Stimulated activated CD8-positive, alpha-beta memory T cell treated with anti-CD3 and anti-CD28 coated beads, Interleukin-12 subunit alpha, Interleukin-12 subunit beta, amount 100 ng/mL, for 24 hours (primary cell): Measurements from ENCODE around the gene FCGR2B.
"Not testable (repeated sequence)": the region's sequence is repeated elsewhere in the genome, so short reads cannot be mapped to it uniquely, and the experiment has no call there.

ENCODE experiments used
- DNase-seq: peaks from one replicate; pipeline ENCODE4 v3.0.0-alpha.2; 2020; ENCODE audit errors: extremely low read depth

Gene FCGR2B

DNA sequence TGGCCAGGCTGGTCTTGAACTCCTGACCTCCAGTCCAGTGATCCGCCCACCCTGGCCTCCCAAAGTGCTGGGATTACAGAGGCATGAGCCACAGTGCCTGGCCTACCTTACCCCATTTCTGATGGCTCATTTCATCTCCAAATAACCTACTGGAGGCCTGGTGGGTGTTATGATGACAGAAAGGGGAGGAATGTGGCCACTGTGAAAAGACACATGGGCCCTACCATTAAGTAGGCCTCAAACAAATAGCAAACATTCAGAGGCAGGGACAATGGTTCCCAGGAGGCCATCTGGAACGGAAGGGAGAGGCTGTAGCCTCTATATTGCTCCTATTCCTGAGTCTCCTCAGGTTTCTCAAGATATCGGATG lies 43.2 kb downstream of the FCGR2B start:
- no peak for DNase-seq

DNA sequence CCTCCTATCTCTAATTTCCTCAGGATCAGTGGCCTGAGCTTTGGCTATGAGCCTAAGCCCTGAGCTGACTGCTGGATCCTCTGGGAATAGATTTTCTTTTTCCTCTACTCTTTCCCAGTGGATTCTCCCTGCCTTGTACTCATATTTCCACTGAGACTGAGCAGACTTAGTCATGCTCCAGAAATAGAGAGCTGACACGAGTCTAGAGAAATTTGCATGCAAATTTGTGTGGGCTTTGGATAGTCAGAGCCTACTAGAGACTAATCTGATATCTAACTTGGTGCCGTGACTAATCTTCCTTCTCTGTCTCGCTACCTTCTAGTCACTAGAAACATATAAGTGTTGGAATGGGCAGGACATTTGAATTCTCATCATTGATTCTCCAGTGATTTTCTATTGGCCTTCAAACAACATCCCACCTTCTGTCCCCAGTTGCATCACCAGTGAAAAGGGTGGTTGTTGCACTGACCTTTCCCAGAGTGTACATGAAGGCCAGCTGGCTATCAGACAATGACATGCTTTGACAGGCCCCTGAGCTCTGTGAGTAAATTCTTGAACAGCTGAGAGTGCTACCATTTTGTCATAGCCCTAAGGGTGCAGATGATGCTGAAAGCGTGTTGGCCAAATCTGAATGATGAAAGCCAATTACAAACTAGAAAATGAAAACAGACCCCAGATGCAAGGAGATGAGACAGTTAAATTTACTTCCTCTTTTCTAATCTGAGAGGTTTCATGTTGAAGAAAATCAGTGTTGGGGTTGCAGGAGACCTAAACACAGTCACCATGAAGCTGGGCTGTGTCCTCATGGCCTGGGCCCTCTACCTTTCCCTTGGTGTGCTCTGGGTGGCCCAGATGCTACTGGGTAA lies 43.8 kb downstream of the FCGR2B start, which contains the start of gene FCRLA:
Gene FCRLA, plus strand, starts transcription at position 748 of the 866 bp plus-strand sequence. Its CDS starts 36 bp downstream, at position 784.
- no peak for DNase-seq

DNA sequence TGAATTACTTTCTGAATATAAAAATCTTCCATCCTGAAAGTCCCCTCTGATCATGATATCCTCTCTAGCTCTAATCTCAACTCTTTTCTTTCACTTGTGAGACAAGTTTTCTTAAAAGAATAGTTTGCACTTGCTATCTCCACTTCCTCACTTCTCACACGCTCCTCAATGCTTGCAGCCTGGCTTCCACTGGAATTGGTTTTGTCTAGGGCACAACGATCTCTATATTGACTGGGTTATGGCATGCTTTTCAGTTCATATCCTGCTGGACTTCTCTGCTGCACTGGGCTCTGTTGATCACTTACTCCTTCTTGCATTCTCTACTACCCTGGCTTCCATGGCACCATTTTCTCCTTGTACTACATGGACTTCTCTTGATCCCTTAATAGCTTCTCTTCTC lies 44.6 kb downstream of the FCGR2B start:
- no peak for DNase-seq

DNA sequence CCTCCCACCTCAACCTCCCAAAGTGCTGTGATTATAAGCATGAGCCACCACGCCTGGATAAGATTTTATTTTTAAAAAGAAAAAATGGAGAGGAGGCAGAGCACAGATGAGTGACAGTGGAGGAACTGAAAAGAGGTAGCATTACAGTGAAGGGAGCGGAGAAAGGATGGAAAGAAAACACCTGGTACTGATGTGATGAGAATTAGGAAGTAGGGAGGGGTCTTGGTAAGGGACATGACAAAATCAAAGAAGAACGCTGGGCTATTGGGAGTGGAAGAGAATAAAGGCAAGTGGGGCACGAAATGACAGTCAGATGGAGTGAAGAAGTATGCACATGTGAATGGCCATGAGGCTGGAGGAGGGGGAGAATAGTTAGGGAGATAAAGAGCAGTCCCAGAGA lies 46.4 kb downstream of the FCGR2B start:
- no peak for DNase-seq

DNA sequence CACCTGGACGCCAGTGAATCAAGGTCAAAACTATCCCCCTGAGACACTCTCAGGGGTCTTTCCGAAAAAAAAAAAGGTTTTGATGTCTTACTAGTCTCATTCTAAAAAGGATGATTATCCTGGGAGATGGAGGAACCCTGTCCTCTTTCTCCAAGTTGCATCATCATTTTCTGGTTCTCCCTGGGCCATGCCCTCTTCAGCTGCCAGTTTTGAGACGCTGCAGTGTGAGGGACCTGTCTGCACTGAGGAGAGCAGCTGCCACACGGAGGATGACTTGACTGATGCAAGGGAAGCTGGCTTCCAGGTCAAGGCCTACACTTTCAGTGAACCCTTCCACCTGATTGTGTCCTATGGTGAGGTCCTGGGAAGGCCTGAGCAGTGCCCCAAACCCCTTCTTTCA lies 47.6 kb downstream of the FCGR2B start:
- DNase-seq = no peak

DNA sequence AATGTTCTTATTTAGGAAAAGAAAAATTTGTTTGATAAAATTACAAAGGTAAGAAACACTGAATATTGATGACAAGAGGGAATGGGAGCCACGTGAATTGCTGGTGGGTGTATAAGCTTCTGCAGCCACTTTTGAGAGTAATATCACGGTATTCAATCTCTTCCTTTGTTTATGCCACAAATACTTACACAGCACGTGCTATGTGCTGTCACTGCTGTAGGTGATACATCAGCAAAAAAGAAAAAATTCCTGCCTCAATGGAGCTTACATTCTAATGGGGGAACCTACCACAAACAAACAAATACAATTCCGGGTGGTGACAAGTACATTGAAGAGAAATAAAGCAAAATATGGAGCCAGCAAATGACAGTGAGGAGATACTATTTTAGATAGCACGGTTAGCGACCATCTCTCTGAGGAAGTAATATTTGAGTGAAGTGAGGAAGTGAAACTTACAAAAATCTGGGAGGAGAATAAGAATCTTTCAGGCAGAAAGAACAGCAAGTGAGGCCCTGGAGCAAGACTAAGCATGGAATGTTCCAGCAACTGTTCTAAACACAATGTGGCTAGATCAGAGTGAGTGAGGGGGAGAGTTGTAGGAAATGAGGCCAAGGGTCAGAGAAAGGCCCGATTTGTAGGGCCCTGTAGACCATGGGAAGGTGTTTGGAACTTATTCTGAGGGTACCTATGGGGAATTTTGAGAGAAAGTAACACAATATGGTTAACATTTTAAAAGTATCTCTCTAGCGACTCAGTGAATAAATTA lies 55.8 kb downstream of the FCGR2B start:
- DNase-seq = no peak

DNA sequence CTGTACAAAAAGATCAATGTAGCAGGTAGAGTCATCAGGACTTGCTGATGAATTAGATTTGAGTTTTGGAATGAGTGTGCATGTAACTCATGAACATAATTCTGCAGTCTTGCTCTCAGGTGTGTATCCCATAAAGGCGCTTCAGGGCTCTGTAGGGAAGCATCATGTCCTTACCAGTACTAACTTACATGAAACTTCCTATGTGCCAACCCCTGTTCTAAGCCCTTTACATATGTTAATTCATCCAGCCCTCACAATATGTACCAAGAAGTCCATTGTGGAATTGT lies 56.3 kb downstream of the FCGR2B start:
- no peak for DNase-seq

DNA sequence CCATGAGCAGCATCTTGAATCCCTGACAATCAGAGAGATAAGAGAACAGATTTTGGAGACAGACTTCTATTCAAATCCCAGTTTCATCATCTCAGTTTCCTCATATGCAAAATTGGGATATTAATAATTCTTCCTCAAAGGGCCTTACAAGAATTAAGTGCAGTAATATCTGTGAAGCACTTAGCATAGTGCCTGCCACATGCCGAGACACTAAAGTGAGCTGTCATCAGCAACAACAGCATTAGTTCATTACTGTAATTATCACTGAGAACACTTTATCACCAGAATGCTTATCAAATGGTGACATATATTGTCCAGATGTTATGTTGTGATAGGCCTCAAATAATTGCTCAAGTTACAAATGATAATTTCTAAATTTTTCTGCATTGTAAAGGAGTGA lies 57.5 kb downstream of the FCGR2B start:
- DNase-seq = no peak

DNA sequence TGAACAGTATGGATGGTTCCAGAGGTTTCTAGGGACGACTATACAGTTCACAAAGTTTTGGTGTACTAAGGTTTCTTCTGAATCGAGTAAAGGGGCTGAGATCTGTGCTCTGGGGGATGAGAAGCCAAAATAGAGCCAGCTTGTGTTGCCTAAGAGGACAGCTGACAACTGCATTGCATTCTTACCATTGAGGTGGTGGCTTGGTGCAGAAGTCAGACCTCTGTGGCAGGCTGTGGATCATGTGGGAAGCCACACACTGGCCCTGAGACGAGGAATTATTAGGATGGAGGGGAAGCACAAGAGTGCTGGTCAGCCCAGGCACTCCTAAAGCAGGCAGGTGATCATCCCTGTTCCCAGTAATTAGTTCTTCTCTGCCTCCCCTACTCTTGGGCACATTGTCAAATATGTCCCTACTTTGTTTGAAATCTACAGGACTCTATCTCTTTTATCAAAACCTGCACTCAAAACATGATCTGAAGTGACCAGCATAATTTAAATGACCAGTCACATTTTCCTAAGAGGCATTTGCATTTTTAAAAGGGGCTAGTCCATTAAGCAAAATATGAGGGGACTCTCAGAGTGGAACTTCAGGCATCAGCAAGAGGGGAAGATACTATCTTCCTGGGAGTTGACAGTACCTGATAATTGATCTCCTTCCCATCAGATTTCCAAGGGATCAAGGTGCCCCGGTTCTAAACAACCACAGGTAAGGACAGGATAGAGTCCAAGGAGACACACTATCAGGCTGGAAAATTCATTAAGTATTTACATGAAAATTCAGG lies 58.2 kb downstream of the FCGR2B start, which contains the start of gene FCRLB:
Gene FCRLB, plus strand, starts transcription at position 589 of the 782 bp plus-strand sequence. CDS start 1,129 bp downstream, outside the sequence.
- no peak for DNase-seq

DNA sequence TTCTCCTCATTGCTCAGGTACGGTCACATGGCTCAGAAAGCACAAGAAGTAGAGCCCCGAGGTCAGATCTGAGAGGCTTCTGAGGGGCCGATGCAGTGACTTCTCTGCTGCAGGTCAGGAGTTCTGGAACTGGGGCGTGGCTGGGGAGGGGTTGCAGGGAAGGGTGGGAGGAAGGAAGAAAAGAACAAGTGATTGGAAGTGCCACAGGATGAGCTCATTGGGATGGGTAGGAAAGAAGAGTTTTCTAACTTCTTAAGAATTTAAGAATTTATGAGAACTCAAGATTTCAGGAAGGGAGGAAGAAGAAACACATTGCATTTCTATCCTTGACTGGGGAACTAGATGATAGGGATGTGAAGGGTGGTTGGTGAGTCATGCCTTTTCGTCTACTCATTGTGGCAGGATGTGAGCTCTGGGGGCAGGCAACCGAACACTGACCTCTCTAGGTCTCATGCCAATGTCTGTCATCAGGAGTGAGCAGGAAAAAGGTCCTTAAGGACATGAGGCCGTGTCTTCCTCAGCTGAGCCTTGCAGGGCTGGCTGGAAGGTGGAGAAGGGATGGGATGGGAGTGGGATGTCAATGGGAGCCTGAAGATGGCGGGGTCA lies 58.9 kb downstream of the FCGR2B start:
- no peak for DNase-seq

DNA sequence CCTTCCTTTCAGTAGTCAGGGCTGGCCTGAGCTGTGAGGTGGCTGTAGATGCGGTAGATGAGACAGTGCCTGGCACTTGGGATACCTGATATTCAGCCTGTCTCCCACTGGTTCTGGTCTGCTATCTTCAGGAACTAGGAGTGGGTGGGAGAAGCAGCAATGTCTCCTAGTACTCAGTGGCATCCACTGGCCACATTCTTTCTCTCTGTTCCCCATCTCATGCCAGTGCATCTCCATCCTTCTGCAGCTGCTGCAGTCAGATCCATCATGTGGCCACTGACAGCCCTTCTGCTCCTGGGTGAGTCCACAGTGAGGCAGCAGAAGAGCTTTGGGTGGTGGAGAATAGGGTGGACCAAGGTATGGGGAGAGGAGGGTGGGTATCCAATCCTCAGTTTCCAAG lies 59.5 kb downstream of the FCGR2B start:
- no peak for DNase-seq

DNA sequence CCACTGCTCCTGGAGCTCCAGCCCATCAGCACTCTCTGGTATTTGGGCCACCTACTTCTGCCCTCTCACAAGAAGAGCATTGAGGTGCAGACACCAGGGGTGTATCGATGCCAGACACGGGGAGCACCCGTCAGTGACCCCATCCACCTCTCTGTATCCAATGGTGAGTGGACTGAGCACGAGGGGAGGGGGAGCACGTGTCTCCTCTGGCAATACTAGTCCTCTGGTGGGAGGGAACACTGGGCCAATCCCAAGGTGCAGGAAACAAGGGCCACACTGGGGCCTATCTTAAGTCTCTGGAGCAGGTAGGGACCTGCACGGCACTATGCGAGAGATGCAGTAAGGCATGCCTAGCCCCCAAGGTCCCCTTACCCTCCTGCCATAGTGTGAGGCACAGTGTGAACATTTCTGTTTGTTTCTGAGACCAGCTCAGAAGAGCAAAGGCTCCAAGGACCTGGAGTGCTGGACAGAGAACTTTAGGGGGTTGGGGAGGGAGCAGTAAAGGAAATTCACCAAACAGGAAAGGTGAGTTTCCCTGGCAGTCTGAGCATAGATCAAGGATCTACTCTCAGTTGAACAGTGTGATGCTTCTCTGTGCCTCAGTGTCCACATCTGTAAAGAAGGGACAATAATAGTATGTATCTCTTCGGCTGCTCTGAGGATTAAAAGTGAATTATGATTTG lies 60.7 kb downstream of the FCGR2B start:
- DNase-seq = no peak

DNA sequence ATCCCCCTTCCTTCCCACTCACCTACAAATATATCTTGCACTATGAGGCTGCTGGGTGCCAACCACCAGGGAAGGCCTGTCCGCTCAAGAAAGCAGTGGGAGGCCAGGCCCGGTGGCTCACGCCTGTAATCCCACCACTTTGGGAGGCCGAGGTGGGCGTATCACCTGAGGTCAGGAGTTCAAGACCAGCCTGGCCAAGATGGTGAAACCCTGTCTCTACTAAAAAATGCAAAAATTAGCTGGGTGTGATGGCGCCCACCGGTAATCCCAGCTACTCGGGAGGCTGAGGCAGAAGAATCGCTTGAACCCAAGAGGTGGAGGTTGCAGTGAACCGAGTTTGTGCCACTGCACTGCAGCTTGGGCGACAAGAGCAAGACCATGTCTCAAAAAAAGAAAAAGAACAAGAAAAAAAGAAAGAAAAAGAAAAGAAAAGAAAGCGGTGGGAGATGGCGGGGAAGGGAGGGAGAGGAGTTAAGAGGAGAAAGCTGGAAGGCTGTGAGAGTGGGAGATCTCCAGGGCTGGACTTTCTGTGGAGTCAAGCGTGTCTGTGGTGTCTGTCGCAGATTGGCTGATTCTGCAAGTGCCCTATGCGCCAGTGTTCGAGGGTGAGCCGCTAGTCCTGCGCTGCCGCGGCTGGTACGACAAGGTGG lies 62.4 kb downstream of the FCGR2B start:
- DNase-seq = not testable (repeated sequence)

DNA sequence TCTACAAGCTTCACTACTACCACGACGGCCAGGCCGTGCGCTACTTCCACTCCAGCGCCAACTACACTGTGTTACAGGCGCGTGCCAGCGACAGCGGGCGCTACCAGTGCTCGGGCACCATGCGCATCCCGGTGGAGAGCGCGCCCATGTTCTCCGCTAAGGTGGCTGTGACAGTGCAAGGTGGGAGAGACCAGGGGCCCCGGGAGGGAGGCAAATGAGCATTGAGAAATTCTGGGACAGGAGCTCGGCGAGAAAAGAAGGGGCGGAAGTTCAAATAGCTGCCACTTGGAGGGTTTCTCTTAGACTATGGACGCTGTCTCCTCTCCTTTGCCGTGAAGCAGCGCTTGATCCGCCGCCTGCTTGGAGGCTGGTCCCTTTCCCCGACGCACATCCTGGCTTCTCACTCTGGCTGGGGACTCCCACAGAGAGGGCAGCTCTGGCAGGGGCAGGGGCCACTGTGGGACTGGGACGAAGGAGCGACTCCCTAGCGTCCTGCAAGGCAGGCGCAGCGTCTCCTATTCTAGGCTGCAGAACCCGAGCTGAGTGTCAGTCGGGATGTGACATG lies 63.0 kb downstream of the FCGR2B start:
- DNase-seq = no peak

DNA sequence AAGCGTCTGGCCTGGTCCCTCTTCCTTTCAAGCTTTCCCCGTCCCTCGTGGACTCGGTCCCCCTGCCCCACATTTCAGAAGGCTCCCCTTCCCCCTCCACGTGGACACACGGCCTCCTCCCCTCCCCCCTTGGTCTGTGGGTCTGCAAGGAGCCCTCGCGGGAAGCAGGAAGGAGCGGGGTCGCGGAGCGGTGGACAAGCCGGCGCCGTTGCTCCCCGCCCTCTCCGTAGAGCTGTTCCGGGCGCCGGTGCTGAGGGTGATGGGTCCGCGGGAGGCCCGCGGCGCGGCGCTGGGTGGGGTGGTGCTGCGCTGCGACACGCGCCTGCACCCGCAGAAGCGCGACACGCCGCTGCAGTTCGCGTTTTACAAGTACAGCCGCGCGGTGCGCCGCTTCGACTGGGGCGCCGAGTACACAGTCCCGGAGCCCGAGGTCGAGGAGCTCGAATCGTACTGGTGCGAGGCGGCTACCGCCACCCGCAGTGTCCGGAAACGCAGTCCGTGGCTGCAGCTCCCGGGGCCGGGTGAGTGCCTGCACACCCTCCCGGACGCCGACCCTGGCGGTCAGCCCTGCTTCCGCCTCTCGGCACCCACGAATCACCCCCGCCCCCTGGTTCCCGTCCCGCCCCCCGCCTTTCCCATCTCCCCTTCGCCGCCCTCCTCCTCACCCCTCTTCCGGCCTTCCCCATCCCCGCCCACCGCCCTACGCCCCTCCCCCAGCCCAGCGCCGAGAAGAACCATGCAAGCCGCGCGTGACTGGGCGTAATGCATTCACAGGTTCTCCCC lies 63.7 kb downstream of the FCGR2B start:
- DNase-seq = no peak

DNA sequence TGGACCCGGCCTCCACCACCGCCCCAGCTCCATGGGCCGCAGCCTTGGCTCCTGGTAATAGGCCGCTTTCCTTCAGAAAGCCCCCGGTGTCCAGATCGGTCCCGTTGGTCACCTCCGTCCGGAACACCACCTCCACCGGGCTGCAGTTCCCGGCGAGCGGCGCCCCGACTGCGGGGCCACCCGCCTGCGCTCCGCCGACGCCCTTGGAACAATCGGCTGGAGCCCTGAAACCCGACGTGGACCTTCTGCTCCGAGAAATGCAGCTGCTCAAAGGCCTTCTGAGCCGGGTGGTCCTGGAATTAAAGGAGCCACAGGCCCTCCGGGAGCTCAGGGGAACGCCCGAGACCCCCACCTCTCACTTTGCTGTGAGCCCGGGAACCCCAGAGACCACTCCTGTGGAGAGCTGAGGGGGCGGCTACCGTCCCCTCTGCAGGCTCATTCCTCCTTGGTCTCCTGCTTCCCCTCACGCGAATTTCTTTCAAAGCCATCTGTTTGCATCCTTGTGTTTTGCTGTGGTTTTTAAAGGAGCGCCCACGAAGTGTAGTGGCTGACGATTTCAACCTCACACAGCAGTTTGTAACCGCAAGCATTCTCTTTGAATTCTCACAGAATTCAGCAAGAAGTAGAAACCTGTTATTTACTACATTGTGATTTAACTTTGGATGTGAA lies 64.4 kb downstream of the FCGR2B start:
- DNase-seq = no peak
